ENCODE measurements around the gene BMP7. TPM values are rescaled to one million over a fixed set of nuclear protein-coding genes. Genes with fewer than 3 reads are reported as not detected.

Gene BMP7
- total and polyA plus RNA-seq, 2 donors (not counting 3 experiments of a cell fraction or from before 2014, with no cell fraction given), result not detected

GRCh38 chr20:57243480-57244220 is 22.8 kb downstream of the BMP7 start:
- no peak for FAIRE-seq
- CTCF ChIA-PET, result no interaction called here
- Histone ChIP-seq H3K4me2 (ENCODE audit: insufficient read depth, low read length) (no peak overlapping the region), H3K4me3 (replicated peaks in 1 of 3; ENCODE audit: insufficient read depth in 1 of 3, low read depth in 1 of 3, low read length in 3 of 3) (no peak overlapping the region), H3K36me3 (ENCODE audit: control insufficient read depth in 2 of 2, extremely low read depth in 1 of 2, insufficient read depth in 2 of 2, low read length in 2 of 2) (no peaks in the 10 kb centered on the region), H3K9me3 (replicated peaks; ENCODE audit: control insufficient read depth, insufficient read depth, low read length) (no peaks in the 10 kb centered on the region), H3K9ac (replicated peaks; ENCODE audit: extremely low read depth, insufficient read depth, low read length) (no peak overlapping the region), H3K4me1 (ENCODE audit: control insufficient read depth, extremely low read depth, insufficient read depth, low read length) (no peaks in the 10 kb centered on the region), H3K27me3 (ENCODE audit: control insufficient read depth in 2 of 2, insufficient read depth in 2 of 2, low read length in 2 of 2) (no peaks in the 10 kb centered on the region), H3K9me1 (replicated peaks; ENCODE audit: control insufficient read depth, extremely low read depth, insufficient read depth, low read length) (no peaks in the 10 kb centered on the region), H4K20me1 (replicated peaks; ENCODE audit: control insufficient read depth, extremely low read depth, insufficient read depth, low read length) (no peaks in the 10 kb centered on the region), H3K79me2 (ENCODE audit: control insufficient read depth, insufficient read depth, low read length) (no peaks in the 10 kb centered on the region), H2AFZ (ENCODE audit: low read depth, low read length) (no peak overlapping the region), H3K27ac (ENCODE audit: insufficient read depth, low read depth, low read length) (no peak overlapping the region)
- intact Hi-C loops (cut with micrococcal nuclease) (no loop called here), dilution Hi-C loops (cut with MboI; ENCODE audit: extremely low pct_ligation_motif_present, low sequenced_read_pairs) (no loop called here)
- DNase-seq (ENCODE audit: low read depth, low spot score), result no peak
- TF ChIP-seq MAX (IDR thresholded peaks at IDR 0.05; ENCODE audit: insufficient read depth, insufficient read length) (no peak), CTCF (IDR thresholded peaks at IDR 0.05; ENCODE audit: extremely low read depth in 1 of 2, insufficient read depth in 1 of 2, low read depth in 1 of 2, low read length in 2 of 2) (no peak), POLR2A (IDR thresholded peaks at IDR 0.05; ENCODE audit: low read depth, low read length) (no peak), FOS (IDR thresholded peaks at IDR 0.05; ENCODE audit: borderline replicate concordance, insufficient read depth, low read length) (no peak), EZH2 (IDR thresholded peaks at IDR 0.05; ENCODE audit: borderline replicate concordance, low read depth, low read length, severe bottlenecking) (no peak), MYC (IDR thresholded peaks at IDR 0.05; ENCODE audit: low read depth, low read length) (no peak), GATA2 (IDR thresholded peaks at IDR 0.05; ENCODE audit: insufficient read depth, insufficient read length, low read depth, low read length) (no peak), POLR2AphosphoS5 (IDR thresholded peaks at IDR 0.05; ENCODE audit: insufficient read depth, low read depth, low read length) (no peak), JUN (IDR thresholded peaks at IDR 0.05; ENCODE audit: borderline replicate concordance, insufficient read depth, insufficient read length, low read depth) (no peak)
- no TSS peak for BruUV-seq (replicated peaks)
- POLR2A ChIA-PET, result no interaction called here

All from endothelial cell of umbilical vein (primary cell).